ENCODE measurements around the gene NAA50.

DNA sequence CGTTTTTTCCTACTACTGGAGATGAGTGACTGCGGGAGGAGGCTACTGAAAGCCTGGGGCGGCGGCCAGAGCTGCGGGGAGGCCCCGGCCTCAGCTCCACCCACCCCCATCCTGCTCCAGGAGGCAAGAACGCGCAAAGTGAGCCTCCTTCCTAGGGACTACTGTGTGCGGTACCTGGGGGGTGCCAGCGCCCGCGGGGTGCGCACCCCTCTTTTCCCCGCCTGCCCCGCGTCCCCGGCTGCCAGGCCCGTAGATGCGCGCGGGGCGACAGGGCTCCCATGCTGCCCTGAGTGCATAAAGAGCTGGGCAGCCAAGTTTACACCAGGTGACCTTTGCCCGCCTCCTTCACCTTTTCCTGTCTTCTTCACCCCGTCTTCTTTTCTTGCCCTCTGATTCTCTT lies 47.1 kb downstream of the NAA50 start:
- TF ChIP-seq, protein P1, sequence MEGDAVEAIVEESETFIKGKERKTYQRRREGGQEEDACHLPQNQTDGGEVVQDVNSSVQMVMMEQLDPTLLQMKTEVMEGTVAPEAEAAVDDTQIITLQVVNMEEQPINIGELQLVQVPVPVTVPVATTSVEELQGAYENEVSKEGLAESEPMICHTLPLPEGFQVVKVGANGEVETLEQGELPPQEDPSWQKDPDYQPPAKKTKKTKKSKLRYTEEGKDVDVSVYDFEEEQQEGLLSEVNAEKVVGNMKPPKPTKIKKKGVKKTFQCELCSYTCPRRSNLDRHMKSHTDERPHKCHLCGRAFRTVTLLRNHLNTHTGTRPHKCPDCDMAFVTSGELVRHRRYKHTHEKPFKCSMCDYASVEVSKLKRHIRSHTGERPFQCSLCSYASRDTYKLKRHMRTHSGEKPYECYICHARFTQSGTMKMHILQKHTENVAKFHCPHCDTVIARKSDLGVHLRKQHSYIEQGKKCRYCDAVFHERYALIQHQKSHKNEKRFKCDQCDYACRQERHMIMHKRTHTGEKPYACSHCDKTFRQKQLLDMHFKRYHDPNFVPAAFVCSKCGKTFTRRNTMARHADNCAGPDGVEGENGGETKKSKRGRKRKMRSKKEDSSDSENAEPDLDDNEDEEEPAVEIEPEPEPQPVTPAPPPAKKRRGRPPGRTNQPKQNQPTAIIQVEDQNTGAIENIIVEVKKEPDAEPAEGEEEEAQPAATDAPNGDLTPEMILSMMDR (IDR thresholded peaks at IDR 0.05; ENCODE audit: low read length): no peak
- TF ChIP-seq EZH2 (optimal IDR thresholded peaks at IDR 0.05; ENCODE audit: low read depth, low read length): no peak

Measured in MM.1S (cell line).